Testis (tissue), 3 donors: ENCODE data around the gene MCAT. TPM values are rescaled to one million over a fixed set of nuclear protein-coding genes. Genes with fewer than 3 reads are reported as not detected.

Experiments
- DNase-seq: peaks from one replicate; pipeline ENCODE4 v3.0.0-alpha.2; 2019
- H3K27ac ChIP-seq, 2 donors: fragments of 200-600 bp; sonication (generic); one replicate each; pipeline ENCODE4 v1.5.1; 2019
- H3K27me3 ChIP-seq: fragments of 200-600 bp; sonication (generic); one replicate; pipeline ENCODE4 v1.5.1; 2019
- H3K36me3 ChIP-seq: fragments of 200-600 bp; sonication (generic); one replicate; pipeline ENCODE4 v1.5.1; 2017; ENCODE audit warnings: low read depth; ENCODE audit errors: missing control alignments
- H3K4me1 ChIP-seq: fragments of 200-600 bp; sonication (generic); one replicate; pipeline ENCODE4 v1.5.1; 2019
- H3K4me3 ChIP-seq, 2 donors: fragments of 200-600 bp; sonication (generic); one replicate each; pipeline ENCODE4 v1.5.1; 2017 to 2019
- H3K9me3 ChIP-seq: fragments of 200-600 bp; sonication (generic); one replicate; pipeline ENCODE4 v1.5.1; 2017
- POLR2A ChIP-seq: fragments of 450-650 bp; IDR thresholded peaks from one replicate; pipeline ENCODE4 v1.6.1; 2017; ENCODE audit warnings: antibody characterized with exemption, mild to moderate bottlenecking, moderate library complexity
- WGBS, 2 donors: methylation state at CpG; one replicate each; pipeline ENCODE4 v1.1.5; 2018; 5-methylcytosine and 5-hydroxymethylcytosine counted together
- intact Hi-C: fragments of 100-400 bp; cut with DNase I; formaldehyde crosslinking; loops from one replicate; pipeline ENCODE4 v1.15.1; 2023; ENCODE audit warnings: low total_unique reads
- polyA plus RNA-seq: library from polyadenylated mRNA; stranded (reverse); fragments of 350-450 nt; fragmentation: Illumina TruSeq; extraction: RNeasy Lipid Tissue Mini Kit (QIAGEN cat#74804); gene quantifications from one replicate; pipeline ENCODE4 v1.2.3, GENCODE V29; 2014; ENCODE audit warnings: low read depth, low replicate concordance; ENCODE audit not compliant: insufficient read depth
- total RNA-seq, 2 donors: library from RNA; depleted of rRNA; stranded (reverse); fragments of >200 nt; gene quantifications; one replicate each; pipeline ENCODE4 v1.2.3, GENCODE V29; 2016
- TF ChIP-seq, protein P1 (sequence below), 3 experiments: fragments of 450-650 bp in 2 of 3; fragments of 200-600 bp in 1 of 3; sonication (generic) in 1 of 3; IDR thresholded peaks; one replicate each; pipeline ENCODE4 v1.5.1; 2016 to 2019; ENCODE audit warnings: antibody characterized with exemption in 3 of 3, mild to moderate bottlenecking in 2 of 3, moderate library complexity in 1 of 3

The MCAT gene
- total and polyA plus RNA-seq, 3 donors from 2014 or later, result 25.4 to 46.5 (median 43.1) TPM

DNA sequence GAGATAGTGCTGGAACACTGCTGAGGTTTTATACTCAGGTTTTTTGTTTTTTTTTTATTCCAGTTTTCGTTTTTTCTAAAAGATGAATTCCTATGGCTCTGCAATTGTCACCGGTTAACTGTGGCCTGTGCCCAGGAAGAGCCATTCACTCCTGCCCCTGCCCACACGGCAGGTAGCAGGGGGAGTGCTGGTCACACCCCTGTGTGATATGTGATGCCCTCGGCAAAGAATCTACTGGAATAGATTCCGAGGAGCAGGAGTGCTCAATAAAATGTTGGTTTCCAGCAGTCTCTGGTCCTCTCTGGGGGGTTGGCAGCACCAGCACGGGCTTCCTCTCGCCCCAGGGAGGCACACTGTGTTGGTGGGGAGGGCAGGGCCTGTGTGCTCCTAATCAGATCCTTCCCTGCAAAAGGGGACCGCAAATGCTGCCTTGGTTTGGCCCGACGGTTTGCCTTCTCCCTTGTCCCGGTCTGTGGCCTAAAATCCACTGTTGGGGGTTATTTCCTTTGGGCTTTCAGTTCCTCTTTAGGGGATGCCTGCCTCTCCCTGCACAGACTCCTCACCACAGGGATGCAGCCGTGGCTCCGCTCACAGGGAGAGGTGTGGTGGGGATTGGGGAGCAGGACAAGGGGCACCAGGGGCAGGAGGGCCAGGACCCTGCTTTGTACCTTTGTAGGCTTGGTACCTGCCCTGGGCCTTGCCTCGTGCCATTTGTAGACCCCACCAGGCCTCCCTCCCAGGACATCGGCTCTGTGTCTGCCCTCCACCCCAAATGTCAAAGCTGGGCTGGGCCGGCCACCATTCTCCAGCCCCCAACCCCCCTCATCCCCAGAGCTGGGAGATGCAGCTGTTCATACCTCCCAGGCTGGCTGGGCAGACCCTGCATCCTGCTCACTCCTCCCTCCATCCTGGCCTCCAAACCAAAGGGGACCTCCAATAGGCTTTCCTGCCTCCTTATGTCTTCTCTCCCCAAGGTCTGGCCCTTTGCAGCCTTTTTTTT lies 13.5 kb downstream of the MCAT start:
- TF ChIP-seq, protein P1, sequence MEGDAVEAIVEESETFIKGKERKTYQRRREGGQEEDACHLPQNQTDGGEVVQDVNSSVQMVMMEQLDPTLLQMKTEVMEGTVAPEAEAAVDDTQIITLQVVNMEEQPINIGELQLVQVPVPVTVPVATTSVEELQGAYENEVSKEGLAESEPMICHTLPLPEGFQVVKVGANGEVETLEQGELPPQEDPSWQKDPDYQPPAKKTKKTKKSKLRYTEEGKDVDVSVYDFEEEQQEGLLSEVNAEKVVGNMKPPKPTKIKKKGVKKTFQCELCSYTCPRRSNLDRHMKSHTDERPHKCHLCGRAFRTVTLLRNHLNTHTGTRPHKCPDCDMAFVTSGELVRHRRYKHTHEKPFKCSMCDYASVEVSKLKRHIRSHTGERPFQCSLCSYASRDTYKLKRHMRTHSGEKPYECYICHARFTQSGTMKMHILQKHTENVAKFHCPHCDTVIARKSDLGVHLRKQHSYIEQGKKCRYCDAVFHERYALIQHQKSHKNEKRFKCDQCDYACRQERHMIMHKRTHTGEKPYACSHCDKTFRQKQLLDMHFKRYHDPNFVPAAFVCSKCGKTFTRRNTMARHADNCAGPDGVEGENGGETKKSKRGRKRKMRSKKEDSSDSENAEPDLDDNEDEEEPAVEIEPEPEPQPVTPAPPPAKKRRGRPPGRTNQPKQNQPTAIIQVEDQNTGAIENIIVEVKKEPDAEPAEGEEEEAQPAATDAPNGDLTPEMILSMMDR (IDR thresholded peaks at IDR 0.05), result no peak
- no peak for TF ChIP-seq POLR2A
- WGBS, 2 donors, result 61 to 73% methylated on average over 12 to 16 of the region's 16 CpGs
- Histone ChIP-seq H3K4me1 (peaks cover 11% of the 10 kb centered on the region), H3K27me3 (no peaks in the 10 kb centered on the region), H3K4me3 (no peak overlapping the region), H3K27ac (no peak overlapping the region), H3K36me3 (no peaks in the 10 kb centered on the region), H3K9me3 (no peaks in the 10 kb centered on the region)
- DNase-seq, result no peak
- intact Hi-C loops, result no loop called here

DNA sequence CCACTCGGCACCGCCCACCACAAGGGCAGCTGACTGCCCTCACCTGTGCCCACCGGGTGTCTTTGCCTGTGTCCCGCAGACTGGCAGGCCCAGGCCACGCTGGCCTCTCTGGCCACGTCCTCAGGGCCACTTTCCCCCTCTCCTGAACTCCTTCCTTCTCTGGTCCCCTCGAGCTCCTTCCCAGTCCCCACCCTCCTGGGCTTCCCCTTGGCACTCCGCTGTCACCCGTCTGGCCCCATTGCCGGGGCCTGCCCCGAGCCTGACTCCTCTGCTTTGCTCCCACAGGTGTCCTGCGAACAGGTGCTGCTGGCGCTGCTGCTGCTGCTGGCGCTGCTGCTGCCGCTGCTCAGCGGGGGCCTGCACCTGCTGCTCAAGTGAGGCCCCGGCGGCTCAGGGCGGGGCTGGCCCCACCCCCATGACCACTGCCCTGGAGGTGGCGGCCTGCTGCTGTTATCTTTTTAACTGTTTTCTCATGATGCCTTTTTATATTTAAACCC lies 14.2 kb downstream of the MCAT start:
- no peaks in the 10 kb centered on the region for H3K9me3 ChIP-seq
- peaks cover 11% of the 10 kb centered on the region for H3K4me1 ChIP-seq
- no peak for TF ChIP-seq POLR2A
- TF ChIP-seq, protein P1 (IDR thresholded peaks at IDR 0.05), result no peak
- WGBS, 2 donors, result 65 to 72% methylated on average over 20 of the region's 20 CpGs
- no peaks in the 10 kb centered on the region for H3K36me3 ChIP-seq
- intact Hi-C loops, result no loop called here
- no peak overlapping the region for H3K27ac ChIP-seq
- no peak for DNase-seq
- H3K4me3 ChIP-seq, result no peak overlapping the region
- no peaks in the 10 kb centered on the region for H3K27me3 ChIP-seq

DNA sequence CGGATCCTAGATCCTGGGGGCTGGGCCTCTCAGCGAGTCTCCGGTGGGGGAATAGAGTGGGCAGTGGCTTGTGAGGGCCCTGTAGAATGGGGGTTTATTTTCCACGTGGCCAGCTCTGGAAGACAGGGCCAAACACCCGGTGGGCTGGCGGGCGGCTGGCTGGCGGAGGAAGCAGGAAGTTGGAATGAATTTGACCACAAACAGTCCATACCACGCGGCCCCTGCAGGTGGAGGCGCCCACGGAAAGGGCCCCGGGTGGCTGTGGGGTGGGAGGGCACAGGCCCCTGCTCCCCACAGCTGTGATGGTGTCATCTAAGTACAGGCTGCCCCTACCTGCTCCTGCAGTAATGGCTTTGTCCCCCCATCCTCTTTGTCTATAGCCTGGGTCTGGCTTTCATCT lies 15.1 kb downstream of the MCAT start:
- no peak for TF ChIP-seq POLR2A
- WGBS, 2 donors, result 82 to 83% methylated on average over 7 to 13 of the region's 13 CpGs

DNA sequence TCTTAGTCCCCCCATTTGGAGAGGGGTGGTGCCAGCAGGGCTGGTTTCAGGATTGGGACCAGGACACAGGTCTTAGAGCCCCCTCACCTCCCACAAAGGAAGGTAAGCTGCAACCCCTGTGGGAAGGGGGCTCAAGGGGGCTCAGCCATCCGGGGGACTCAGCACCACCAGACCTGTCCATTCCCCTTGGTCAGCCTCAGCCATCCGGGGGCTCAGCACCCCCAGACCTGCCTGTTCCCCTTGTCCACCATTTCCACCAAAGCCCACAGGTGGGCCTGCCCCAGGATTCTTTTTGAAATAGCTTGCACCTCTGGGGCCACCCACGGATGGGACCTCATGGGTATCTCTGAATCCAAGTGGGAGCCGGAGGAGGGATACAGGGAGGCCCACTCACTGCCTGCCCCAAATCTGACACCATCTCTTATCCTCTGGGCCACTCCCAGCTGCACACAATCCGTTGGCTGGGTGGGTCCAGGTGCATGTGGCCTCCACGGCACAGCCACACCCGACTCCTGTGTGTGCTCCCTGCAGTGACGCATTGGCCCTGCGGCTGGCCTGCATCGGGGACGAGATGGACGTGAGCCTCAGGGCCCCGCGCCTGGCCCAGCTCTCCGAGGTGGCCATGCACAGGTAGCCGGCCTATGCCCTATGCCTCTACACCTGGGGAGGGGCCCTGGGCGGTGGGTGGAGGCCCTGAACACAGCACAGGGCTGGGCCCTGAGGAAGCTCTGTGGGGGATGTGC lies 15.9 kb downstream of the MCAT start:
- no peaks in the 10 kb centered on the region for H3K27me3 ChIP-seq
- H3K4me3 ChIP-seq, result no peak overlapping the region
- intact Hi-C loops, result no loop called here
- H3K9me3 ChIP-seq, result no peaks in the 10 kb centered on the region
- TF ChIP-seq POLR2A, result no peak
- TF ChIP-seq, protein P1 (IDR thresholded peaks at IDR 0.05), result no peak
- peaks cover 9% of the 10 kb centered on the region for H3K4me1 ChIP-seq
- no peak for DNase-seq
- no peaks in the 10 kb centered on the region for H3K36me3 ChIP-seq
- 60 to 92% methylated on average over 3 to 17 of the region's 17 CpGs for WGBS, 2 donors
- H3K27ac ChIP-seq, result no peak overlapping the region

More for the DNA sequence above, 15.1 kb downstream of the MCAT start:
- Histone ChIP-seq H3K36me3 (no peaks in the 10 kb centered on the region), H3K4me1 (peaks cover 11% of the 10 kb centered on the region), H3K4me3 (no peak overlapping the region), H3K27me3 (no peaks in the 10 kb centered on the region), H3K27ac (no peak overlapping the region), H3K9me3 (no peaks in the 10 kb centered on the region)
- intact Hi-C loops, result no loop called here
- DNase-seq, result no peak
